AG04450 (cell line): Measurements from ENCODE around the gene DPH5. TPM values are rescaled to one million over a fixed set of nuclear protein-coding genes. Genes with fewer than 3 reads are reported as not detected.

Experiments used
- CTCF ChIA-PET: fragments of 300-600, 350-600 bp; formaldehyde crosslinking; extraction: SDS; loops from one replicate; lab custom pipeline; 2022; ENCODE audit warnings: antibody characterized with exemption, inconsistent platforms; lab: Charles Lee
- POLR2A ChIA-PET: fragments of 350-600 bp; formaldehyde crosslinking; extraction: SDS; loops from one replicate; lab custom pipeline; 2021; ENCODE audit warnings: antibody characterized with exemption, inconsistent platforms; lab: Yijun Ruan, JAX
- DNase-seq: peaks from one replicate; pipeline ENCODE4 v3.0.0-alpha.2; 2011; ENCODE audit warnings: low read depth, low spot score
- H3K27ac ChIP-seq: one replicate; pipeline ENCODE4 v1.5.1; 2012; ENCODE audit warnings: low read depth, low read length, control low read depth
- H3K27me3 ChIP-seq: one replicate; pipeline ENCODE4 v1.6.0; 2012; ENCODE audit warnings: low read length; ENCODE audit not compliant: control insufficient read depth, insufficient read depth
- H3K4me3 ChIP-seq: 2 replicates; pipeline ENCODE4 v1.5.1; 2011; ENCODE audit warnings: mild to moderate bottlenecking, low read depth, low read length, control low read depth
- H3K9me3 ChIP-seq: 2 replicates; pipeline ENCODE4 v1.5.1; 2012; ENCODE audit warnings: low read length; ENCODE audit not compliant: control insufficient read depth, insufficient read depth
- CTCF ChIP-seq: IDR thresholded peaks from 2 replicates; pipeline ENCODE4 v1.5.1; 2011; ENCODE audit warnings: low read depth, low read length, control low read depth, inconsistent platforms
- polyA plus RNA-seq: library from polyadenylated mRNA; depleted of rRNA; stranded (reverse); fragments of >200 nt; gene quantifications from 2 replicates; pipeline ENCODE4 v1.2.3, GENCODE V29; 2011; rRNA removed

Gene DPH5
- polyA plus RNA-seq, 1 experiment = 87.4 TPM

GRCh38 chr1:100942304-100943046, 83.1 kb downstream of the DPH5 start:
- DNase-seq = no peak
- no peak for TF ChIP-seq CTCF
- Histone ChIP-seq H3K27me3 (no peaks in the 10 kb centered on the region), H3K4me3 (no peak overlapping the region), H3K27ac (no peak overlapping the region), H3K9me3 (no peaks in the 10 kb centered on the region)
- ChIA-PET CTCF (interaction anchor here (0.6 to 2.1 kb wide), 3 partner anchors 346 to 381 kb away, joined by 3 to 7 read pairs (median 3); no protein-coding TSS in a partner anchor), POLR2A (no interaction called here)

- DNase-seq = no peak
- no peak for TF ChIP-seq CTCF
- no peak overlapping the region for H3K4me3 ChIP-seq
- CTCF ChIA-PET = interaction anchor here (0.6 to 2.5 kb wide), 3 partner anchors 346 to 382 kb away, joined by 3 to 11 read pairs (median 7); no protein-coding TSS in a partner anchor
- no peak overlapping the region for H3K27ac ChIP-seq
- H3K9me3 ChIP-seq = no peaks in the 10 kb centered on the region
- no peaks in the 10 kb centered on the region for H3K27me3 ChIP-seq
- POLR2A ChIA-PET = no interaction called here
Observed at GRCh38 chr1:100941580-100942216, 83.9 kb downstream of the DPH5 start.

GRCh38 chr1:100941098-100941527, 84.5 kb downstream of the DPH5 start:
- no peak overlapping the region for H3K4me3 ChIP-seq
- H3K9me3 ChIP-seq = no peaks in the 10 kb centered on the region
- H3K27ac ChIP-seq = no peak overlapping the region
- POLR2A ChIA-PET = no interaction called here
- no peak for DNase-seq
- TF ChIP-seq CTCF = no peak
- CTCF ChIA-PET = interaction anchor here (1.1 to 2.5 kb wide), 2 partner anchors 298 to 347 kb away, joined by 5 to 11 read pairs; no protein-coding TSS in a partner anchor
- H3K27me3 ChIP-seq = no peaks in the 10 kb centered on the region

Other genes starting within 250 kb of the DPH5 start
- 53.6 and 78.7 TPM in 2 replicates for gene EXTL2, start 130.9 kb downstream of the DPH5 start, polyA plus RNA-seq
- gene SLC30A7, start 129.7 kb downstream of the DPH5 start, polyA plus RNA-seq = 15.1 and 15.3 TPM in 2 replicates
- 35.8 and 38.1 TPM in 2 replicates for gene S1PR1, start 211.2 kb upstream of the DPH5 start, polyA plus RNA-seq